MM.1S (cell line): ENCODE results near the gene FSD1.
"Not testable (repeated sequence)": the region's sequence is repeated elsewhere in the genome, so short reads cannot be mapped to it uniquely, and the experiment has no call there.

Source experiments
- CTCF ChIP-seq: fragments of 300-600 bp; sonication (generic); IDR thresholded peaks from 2 replicates; pipeline ENCODE4 v1.5.1; 2016; ENCODE audit warnings: antibody characterized with exemption, low read length, mixed read lengths
- EZH2 ChIP-seq: fragments of 300-600 bp; sonication (generic); optimal IDR thresholded peaks from 2 replicates; pipeline ENCODE3; 2017; ENCODE audit warnings: low read depth, mild to moderate bottlenecking, antibody characterized with exemption, low read length, mixed read lengths
- EZH2phosphoT487 ChIP-seq: fragments of 300-600 bp; sonication (generic); IDR thresholded peaks from 2 replicates; pipeline ENCODE4 v1.6.1; 2018; ENCODE audit warnings: antibody characterized with exemption, low read length

GRCh38 chr19:4328991-4329681 is 24.7 kb downstream of the FSD1 start:
- TF ChIP-seq EZH2, CTCF, EZH2phosphoT487: not testable (repeated sequence)
